Dermis blood vessel endothelial cell (primary cell): ENCODE data around the gene BNC1. TPM values are rescaled to one million over a fixed set of nuclear protein-coding genes. Genes with fewer than 3 reads are reported as not detected.
A peak's percentile ranks its signal among the peaks of the same experiment; 100 is the strongest.

ENCODE experiments used
- DNase-seq: peaks from one replicate; pipeline ENCODE4 v3.0.0; 2010
- total RNA-seq: library from RNA; depleted of rRNA; stranded (reverse); fragments of >200 nt; gene quantifications from 2 replicates; pipeline ENCODE4 v1.2.3, GENCODE V29; 2014

BNC1 gene
- 0.56 and 0.85 TPM in 2 replicates for total RNA-seq

GRCh38 chr15:83284559-83285283, at the start of gene BNC1:
BNC1 (minus strand) TSS chr15:83284664; CDS start chr15:83284628, 36 bp downstream.
- peak; percentile 39 for DNase-seq

GRCh38 chr15:83327041-83327440, 42.6 kb upstream of the BNC1 start:
- no peak for DNase-seq

- DNase-seq = no peak
These were observed 40.3 kb upstream of the BNC1 start for GRCh38 chr15:83324799-83325198.

- DNase-seq = no peak
These were observed 38.8 kb upstream of the BNC1 start for GRCh38 chr15:83323296-83323711.

GRCh38 chr15:83322691-83323090, 38.2 kb upstream of the BNC1 start:
- DNase-seq = no peak

- no peak for DNase-seq
These were observed 37.6 kb upstream of the BNC1 start for GRCh38 chr15:83322061-83322460.

- no peak for DNase-seq
These were observed 36.4 kb upstream of the BNC1 start for GRCh38 chr15:83320844-83321243.

GRCh38 chr15:83320404-83320803, 35.9 kb upstream of the BNC1 start:
- DNase-seq = no peak

GRCh38 chr15:83319771-83320170, 35.3 kb upstream of the BNC1 start:
- no peak for DNase-seq

GRCh38 chr15:83318861-83319415, 34.5 kb upstream of the BNC1 start:
- DNase-seq = no peak

- no peak for DNase-seq
These were observed 33.6 kb upstream of the BNC1 start for GRCh38 chr15:83318036-83318435.

GRCh38 chr15:83312071-83312470, 27.6 kb upstream of the BNC1 start:
- DNase-seq = no peak

GRCh38 chr15:83310521-83311456, 26.3 kb upstream of the BNC1 start:
- DNase-seq = peak; percentile 67

GRCh38 chr15:83308671-83309070, 24.2 kb upstream of the BNC1 start:
- no peak for DNase-seq

- DNase-seq = no peak
These were observed 22.1 kb upstream of the BNC1 start for GRCh38 chr15:83306561-83306960.

- DNase-seq = no peak
These were observed 21.3 kb upstream of the BNC1 start for GRCh38 chr15:83305704-83306291.

- DNase-seq = no peak
These were observed 20.6 kb upstream of the BNC1 start for GRCh38 chr15:83304861-83305703.

- DNase-seq = no peak
These were observed 19.1 kb upstream of the BNC1 start for GRCh38 chr15:83303535-83303934.

GRCh38 chr15:83300826-83301225, 16.4 kb upstream of the BNC1 start:
- DNase-seq = no peak

- DNase-seq = no peak
These were observed 15.0 kb upstream of the BNC1 start for GRCh38 chr15:83299462-83299861.

GRCh38 chr15:83295417-83295816, 11.0 kb upstream of the BNC1 start:
- DNase-seq = no peak

- no peak for DNase-seq
These were observed 8.7 kb upstream of the BNC1 start for GRCh38 chr15:83293201-83293600.
